ENCODE data around the gene CARD9.

Gene CARD9

DNA sequence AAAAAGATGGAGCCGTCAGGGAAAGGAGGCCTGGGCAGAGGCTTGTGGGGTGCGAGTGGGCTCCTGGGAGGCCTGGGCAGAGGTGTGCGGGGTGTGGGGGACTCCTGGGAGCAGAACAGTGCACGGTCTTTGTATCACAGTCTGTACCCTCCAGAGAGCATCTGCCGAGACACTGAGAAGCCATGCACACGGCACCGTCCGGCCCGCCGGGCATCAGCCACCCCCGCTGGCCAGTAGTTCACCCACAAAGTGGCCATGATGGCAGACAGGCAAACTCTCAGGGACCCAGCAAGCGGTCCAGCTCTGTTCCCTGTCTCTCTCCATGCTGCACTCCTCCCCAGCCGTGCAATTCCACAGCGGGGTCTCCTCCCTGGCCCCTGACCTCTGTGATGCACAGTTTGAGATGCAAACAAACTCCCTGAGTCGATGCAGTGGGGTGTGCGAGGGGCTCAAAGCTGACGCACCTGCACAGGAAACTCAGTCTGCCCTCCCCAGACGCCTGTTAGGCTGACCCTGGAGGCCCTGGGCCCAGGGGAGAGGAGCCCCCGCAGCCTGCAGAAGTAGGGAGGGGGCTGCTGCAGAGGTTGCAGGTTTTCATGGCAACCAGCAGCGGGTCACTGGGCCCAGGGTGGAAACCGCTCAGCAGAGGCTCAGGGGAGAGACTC lies 55.2 kb downstream of the CARD9 start:
- no peak for DNase-seq

GRCh38 chr9:136317695-136318094 lies 55.8 kb downstream of the CARD9 start:
- DNase-seq = no peak

DNA sequence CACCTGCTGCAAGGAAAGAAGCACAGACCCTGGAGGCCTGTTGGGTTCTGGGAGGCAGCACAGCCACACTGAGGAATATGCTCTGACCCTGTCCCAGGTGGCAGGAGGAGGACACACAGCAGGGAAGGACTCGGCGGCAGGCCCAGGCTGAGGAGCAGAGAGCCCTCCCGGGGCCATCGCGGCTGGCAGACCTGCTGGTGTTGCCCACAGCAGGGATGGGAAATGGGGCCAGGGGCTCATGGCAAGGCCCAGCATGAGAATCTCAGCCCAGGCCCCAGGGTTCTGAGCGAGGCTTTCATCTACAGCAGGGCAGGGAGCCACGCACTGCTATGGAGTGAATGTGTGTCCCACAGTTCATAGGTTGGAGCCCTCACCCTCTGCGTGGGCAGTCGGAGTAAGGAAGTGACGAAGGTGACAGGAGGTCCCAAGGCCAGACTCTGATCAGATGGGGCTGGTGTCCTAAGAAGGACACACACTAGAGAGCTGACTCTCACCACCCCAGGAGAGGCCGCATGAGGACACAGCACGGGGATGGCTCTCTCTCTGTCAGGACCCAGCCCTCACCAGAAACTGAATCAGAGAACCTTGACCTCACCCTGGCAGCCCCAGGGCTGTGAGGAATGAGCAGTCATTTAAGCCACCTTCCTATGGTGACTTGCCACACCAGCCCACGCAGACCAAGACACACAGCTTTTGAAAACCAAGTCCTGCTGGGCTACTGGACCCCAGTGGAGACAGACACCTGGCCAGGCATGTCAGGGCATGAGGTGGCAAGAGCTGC lies 56.4 kb downstream of the CARD9 start:
- DNase-seq = no peak

DNA sequence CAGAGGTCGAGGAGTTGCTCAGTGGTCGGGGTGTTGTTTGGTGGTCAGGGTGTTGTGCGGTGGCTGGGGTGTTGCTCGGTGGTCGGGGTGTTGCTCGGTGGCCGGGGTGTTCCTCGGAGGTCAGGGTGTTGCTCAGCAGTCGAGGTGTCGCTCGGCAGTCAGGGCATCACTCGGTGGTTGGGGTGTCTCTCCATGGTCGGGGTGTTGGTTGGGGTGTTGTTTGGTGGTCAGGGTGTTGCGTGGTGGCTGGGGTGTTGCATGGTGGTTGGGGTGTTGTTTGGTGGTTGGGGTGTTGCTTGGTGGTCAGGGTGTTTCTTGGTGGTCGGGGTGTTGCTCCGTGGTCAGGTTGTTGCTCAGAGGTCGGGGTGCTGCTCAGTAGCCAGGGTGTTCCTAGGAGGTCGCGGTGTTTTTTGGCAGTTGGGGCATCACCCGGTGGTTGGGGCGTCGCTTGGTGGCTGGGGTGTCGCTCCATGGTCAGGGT lies 57.2 kb downstream of the CARD9 start:
- DNase-seq = no peak

DNA sequence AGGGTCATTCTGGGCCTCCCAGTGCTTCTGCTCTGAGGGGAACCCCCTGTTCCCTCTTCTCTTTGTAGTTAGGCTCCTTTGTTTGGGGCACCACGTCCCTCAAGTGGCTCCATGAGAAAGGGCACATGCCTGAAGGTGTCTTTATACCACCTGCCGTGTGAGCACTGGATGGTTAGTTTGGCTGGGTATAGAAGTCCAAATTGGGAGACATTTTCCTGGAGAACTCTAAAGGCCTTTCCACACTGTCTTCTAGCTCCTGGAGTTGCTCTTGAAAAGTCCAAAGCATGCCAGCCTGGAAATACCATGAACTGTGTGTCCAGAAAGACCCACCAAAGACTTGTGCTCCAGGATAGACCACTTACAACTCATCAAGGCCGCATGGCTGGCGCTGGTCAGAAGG lies 58.5 kb downstream of the CARD9 start:
- DNase-seq = no peak

- no peak for DNase-seq
Observed at GRCh38 chr9:136314056-136314416, 59.4 kb downstream of the CARD9 start.
